GM21619 (cell line): Measurements from ENCODE around the gene TNKS2.
A peak's percentile ranks its signal among the peaks of the same experiment; 100 is the strongest.
"Not testable (repeated sequence)": the region's sequence is repeated elsewhere in the genome, so short reads cannot be mapped to it uniquely, and the experiment has no call there.

ENCODE experiments used
- ATAC-seq: cut with Tn5 transposase; IDR thresholded peaks from one replicate; pipeline ENCODE4 v1.9.1; 2021; ENCODE audit not compliant: unreplicated experiment

Gene TNKS2

GRCh38 chr10:91865562-91866081, 67.4 kb downstream of the TNKS2 start:
- no peak for ATAC-seq

- no peak for ATAC-seq
Observed at GRCh38 chr10:91875156-91875555, 76.9 kb downstream of the TNKS2 start.

GRCh38 chr10:91875779-91876178, 77.6 kb downstream of the TNKS2 start:
- ATAC-seq, result no peak

GRCh38 chr10:91879515-91880170, 81.4 kb downstream of the TNKS2 start:
- ATAC-seq, result no peak

GRCh38 chr10:91880310-91880709, 82.1 kb downstream of the TNKS2 start:
- no peak for ATAC-seq

- no peak for ATAC-seq
Observed at GRCh38 chr10:91883549-91884444, 85.6 kb downstream of the TNKS2 start.

GRCh38 chr10:91884536-91884935, 86.3 kb downstream of the TNKS2 start:
- ATAC-seq, result no peak

- ATAC-seq, result no peak
Observed at GRCh38 chr10:91885362-91886079, 87.3 kb downstream of the TNKS2 start.

GRCh38 chr10:91886954-91887271, 88.7 kb downstream of the TNKS2 start:
- ATAC-seq, result no peak

GRCh38 chr10:91887272-91888076, 89.2 kb downstream of the TNKS2 start:
- no peak for ATAC-seq

- no peak for ATAC-seq
Observed at GRCh38 chr10:91891125-91892001, 93.1 kb downstream of the TNKS2 start.

GRCh38 chr10:91893051-91893450, 94.8 kb downstream of the TNKS2 start:
- no peak for ATAC-seq

GRCh38 chr10:91894261-91894685, 96.0 kb downstream of the TNKS2 start:
- not testable (repeated sequence) for ATAC-seq

GRCh38 chr10:91896212-91896756, 98.1 kb downstream of the TNKS2 start:
- no peak for ATAC-seq

GRCh38 chr10:91897421-91897820, 99.2 kb downstream of the TNKS2 start:
- no peak for ATAC-seq

- peak; percentile 71 for ATAC-seq
Observed at GRCh38 chr10:91901784-91902677, 103.8 kb downstream of the TNKS2 start.

- ATAC-seq, result no peak
Observed at GRCh38 chr10:91907033-91907594, 108.9 kb downstream of the TNKS2 start.

- ATAC-seq, result no peak
Observed at GRCh38 chr10:91907914-91908336, 109.7 kb downstream of the TNKS2 start.
